GM18858 (cell line): ENCODE data around the gene ECE1.

Experiments
- ATAC-seq: cut with Tn5 transposase; IDR thresholded peaks from one replicate; pipeline ENCODE4 v1.9.1; 2021; ENCODE audit not compliant: unreplicated experiment

ECE1 gene

DNA sequence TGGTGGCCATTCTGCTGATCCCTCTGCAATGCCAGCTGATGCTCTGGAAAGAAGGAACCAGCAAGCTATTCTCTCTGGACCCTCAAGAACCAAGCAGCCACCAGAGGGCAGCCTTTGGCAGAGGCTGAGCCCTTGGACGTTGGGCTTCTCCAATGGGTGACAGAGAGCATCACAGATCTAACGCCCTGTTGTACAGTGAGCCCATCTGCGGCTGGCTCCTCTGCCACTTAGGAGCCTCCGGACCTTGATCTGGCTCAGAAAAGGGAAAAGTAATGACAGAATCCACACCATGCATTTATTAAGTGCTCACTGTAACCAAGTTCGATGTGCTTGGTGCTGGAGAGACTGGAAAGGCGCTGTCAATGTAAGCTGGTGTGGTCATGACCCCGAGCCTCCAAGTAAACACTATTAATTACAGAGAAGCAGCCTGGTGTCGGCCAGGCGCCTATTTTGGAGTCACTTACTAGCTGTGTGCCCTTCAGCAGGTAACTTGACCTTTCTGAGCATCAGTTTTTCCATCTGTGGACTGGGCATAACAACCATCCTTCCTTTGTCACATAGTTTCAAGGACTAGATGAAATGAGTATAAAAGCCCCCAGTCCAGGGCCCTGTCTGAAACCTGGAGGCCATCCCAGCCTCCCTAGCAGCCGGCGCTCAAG, 34.9 kb downstream of the ECE1 start:
- no peak for ATAC-seq

DNA sequence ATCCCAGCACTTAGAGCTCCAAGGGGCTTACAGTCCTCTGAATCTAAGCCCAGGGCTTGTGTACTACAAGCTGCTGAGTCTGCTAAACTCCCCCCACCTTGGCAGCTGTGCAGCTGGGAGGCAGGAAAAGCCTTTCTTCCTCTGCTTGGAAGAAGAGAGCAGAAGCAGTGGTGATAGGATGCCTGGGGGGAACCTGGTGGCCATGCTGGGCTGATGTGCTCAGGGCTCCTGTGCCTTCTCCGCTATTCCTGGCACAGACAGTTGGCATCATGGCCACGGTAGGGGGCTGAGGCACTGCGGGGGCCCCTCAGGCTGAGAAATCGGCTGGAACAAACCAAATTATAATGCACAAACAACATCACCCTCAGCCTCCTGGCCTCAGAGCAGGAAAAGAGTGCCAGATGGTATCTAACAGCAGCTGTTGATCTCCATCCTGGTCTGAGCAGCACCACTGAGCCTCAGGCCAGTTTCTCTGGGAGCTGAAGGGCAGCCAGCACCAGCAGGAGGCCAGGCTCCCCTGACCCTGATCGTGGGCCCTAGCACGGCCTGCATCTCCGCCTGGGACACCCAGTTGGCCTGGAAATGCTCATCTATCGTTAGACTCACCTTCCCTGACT, 35.8 kb downstream of the ECE1 start:
- no peak for ATAC-seq

DNA sequence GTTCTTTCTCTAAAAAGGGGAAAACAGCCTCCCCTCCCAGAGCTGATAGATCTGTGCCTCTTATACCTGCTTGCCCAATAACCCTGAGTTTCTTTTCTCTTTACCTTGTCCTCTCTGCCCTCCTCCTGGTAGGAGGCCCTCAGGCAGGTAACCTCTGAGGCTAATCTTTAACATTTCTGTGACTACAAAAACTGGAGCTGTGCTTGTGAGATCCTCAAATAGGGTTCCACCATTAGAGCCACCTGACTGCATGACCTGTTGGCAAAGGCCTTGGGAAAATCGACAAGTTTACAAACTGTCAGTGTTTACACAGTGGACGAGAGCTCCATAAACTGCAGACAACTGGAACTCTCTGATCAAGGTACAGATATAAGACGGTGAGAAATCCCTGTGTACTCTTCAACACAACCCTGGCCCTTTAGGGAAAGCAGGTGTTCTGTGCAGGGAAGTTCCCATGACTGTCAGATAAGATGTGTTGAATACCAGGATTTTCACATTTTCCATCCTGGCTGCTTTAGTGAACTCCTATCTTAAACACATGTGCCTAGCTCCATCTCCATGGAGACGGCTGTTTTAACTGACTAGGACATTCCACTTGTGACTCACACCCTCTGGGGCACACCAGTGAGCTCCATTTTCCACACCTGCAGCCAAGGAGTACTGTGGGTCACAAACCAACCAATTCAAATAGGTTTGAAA, 38.3 kb downstream of the ECE1 start:
- no peak for ATAC-seq

DNA sequence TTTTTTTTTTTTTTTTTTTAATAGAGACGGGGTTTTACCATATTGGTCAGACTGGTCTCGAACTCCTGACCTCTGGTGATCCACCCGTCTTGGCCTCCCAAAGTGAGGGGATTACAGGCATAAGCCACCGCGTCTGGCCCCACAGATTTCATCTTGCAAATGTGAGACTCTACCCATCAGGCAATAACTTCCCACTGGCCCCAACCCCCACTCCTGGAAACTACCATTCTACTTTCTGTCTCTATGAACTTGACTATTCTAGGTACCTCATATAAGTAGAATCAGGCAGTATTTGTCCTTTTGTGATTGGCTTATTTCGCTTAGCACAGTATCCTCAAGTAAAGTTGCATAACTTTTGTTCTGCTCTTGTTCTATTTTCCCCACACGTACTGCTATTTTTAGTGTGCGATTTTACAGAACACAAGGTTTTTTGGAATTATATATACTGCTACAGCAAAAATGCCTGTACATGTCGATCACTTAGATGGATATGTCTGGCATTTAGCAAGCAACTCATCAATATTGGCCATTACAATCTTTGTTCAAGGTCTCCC, 40.2 kb downstream of the ECE1 start:
- no peak for ATAC-seq

DNA sequence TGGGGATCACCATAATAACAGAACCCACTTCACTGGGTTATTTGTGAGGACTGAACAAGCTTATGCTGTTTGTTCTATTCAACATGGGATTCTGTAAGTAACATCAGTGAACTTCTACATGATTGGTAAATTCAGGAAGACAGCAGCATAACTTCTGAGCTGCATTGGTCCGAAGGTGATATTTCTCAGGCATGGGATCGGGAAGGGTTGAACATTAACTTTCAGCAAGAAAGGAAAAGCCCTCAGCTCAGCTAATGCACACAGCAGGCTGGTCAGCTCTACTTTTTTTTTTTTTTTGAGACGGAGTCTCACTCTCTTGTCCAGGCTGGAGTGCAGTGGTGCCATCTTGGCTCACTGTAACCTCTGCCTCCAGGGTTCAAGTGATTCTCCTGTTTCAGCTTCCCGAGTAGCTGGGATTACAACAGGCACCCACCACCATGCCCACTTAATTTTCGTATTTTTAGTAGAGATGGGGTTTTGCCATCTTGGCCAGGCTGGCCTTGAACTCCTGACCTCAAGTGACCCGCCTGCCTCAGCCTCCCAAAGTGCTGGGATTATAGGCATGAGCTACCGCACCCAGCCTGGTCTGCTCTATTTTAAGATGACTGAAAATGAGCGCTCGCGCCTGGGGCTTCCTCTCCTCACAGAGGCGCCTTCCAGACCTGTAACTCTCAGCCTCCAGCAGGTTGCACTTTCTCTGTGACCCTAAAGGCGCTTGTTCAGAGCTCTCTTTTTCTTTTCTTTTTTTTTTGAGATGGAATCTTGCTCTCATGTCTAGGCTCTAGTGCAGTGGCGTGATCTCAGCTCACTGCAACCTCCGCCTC, 42.2 kb downstream of the ECE1 start:
- no peak for ATAC-seq

DNA sequence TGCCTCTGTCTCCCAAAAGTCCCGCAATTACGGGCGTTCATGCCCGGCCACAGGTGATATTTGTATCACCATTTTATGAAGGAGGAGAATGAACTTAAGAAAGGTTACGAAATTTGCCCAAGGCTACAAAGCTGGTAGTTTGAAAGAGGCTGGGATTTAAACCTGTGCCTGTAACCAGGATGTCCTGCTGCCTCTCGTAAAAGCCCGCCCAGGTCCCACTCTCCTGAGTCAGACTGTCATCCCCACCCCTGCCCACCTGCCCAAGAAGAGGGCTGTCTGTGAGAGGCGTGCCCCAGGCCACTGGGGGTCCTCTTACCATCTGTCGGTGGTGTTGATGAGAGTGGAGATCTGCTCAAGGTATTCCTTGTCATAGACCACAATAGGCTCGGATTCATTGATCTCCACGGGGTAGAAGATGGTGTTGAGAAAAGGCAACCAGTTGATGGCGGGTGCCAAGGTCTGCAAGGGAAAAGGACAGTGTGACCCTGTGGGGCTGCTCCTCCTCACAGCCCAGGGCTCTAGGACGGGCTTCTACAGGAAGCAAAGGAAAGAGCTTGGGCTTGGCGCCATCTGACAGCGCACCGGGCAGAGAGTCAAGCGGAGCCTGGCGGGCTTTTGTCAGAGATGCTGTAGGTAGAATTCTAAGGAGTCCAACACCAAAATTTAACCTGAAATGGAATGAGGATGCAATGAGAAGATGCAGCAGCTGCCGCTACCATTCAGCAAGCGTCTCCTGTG, 43.2 kb downstream of the ECE1 start:
- ATAC-seq: no peak

DNA sequence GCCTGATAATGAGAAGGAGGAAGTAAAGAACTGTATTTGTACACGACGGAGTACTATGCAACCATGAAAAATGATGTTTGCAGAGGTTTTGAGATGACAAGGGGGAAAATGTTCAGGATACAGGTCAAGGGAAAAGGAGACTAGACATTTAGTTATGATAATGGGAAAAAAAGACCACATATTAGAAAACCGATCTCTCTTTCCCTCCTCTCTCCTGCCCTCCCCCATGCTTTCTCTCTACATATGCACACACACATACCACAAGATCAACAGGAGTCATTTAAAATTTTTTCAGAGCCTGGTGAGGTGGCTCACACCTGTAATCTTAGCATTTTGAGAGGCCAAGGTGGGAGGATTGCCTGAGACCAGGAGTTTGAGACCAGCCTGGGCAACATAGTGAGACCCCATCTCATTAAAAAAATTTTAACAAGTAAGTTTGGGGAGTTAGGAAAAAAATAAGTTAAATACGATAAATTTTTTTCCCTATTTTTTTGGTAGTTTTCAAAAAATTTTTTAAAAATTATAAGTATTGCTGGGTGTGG, 44.5 kb downstream of the ECE1 start:
- no peak for ATAC-seq

DNA sequence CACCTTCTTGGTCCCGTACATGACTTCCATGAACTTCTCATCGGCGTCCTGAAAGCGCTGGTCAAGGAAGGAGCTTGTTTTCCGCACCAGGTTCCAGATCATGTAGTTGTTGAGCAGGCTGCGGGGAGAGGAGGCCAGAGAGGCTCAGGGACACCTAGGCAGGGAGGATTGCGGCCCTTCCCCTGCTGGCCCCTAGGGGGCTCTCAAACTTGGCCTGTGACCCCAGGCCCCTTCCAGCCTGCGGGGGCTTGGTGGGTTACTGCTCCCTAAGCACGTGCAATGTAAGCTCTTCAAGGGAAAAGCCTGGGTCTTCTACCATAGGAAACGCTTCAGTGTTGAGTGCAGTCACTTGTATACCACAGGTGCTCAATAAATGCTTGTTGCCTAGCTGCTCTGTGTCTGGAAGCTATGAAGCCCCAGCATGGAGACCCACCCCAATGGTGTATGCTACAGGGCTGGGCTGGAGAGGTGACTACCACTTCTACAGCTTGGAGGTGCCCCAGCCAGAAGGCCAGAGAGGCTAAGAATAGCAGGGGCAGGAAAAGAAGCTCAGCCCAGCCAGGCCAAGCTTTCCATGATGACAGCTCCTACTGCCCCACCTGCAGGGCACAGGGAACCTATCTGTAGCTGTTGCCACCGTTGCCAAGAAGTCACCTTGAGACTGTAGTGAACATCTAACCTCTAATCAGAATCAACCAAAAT, 45.1 kb downstream of the ECE1 start:
- ATAC-seq: no peak

DNA sequence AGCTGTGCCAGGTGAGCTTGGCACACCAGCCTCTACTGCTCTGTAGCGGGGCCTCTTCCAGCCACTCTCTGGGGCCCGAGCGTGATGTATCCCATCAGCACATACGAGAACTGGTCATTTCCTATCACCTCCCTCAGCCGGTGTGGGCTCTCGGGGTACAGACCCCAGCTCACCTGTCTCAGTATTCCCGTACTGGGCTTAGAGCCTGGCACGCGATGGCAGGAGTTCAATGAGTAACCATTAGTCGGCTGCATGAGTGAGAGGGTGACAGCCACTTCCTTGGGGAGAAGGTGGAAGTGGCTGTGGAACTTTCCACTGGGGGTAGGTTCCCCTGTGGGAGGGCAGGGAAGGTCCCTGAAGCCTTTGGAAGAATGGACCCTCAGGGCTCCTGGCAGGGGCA, 46.1 kb downstream of the ECE1 start:
- ATAC-seq: no peak

DNA sequence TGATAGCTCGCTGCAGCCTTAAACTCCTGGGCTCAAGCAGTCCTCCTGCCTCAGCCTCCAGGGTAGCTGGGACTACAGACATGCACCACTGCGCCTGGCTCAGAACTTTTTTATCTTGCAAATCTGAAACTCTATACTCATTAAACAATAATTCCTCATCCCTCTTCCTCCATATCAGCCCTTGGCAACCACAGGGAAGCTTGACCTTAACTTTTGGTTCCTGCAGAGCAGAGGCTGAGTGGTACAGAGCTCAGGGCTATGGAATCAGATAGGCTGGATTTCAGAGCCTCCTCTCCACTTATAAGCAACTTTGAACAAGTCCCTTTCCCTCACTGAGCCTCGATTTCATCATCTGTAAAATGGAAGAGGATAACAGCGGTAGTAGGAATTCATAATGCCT, 47.4 kb downstream of the ECE1 start:
- no peak for ATAC-seq

DNA sequence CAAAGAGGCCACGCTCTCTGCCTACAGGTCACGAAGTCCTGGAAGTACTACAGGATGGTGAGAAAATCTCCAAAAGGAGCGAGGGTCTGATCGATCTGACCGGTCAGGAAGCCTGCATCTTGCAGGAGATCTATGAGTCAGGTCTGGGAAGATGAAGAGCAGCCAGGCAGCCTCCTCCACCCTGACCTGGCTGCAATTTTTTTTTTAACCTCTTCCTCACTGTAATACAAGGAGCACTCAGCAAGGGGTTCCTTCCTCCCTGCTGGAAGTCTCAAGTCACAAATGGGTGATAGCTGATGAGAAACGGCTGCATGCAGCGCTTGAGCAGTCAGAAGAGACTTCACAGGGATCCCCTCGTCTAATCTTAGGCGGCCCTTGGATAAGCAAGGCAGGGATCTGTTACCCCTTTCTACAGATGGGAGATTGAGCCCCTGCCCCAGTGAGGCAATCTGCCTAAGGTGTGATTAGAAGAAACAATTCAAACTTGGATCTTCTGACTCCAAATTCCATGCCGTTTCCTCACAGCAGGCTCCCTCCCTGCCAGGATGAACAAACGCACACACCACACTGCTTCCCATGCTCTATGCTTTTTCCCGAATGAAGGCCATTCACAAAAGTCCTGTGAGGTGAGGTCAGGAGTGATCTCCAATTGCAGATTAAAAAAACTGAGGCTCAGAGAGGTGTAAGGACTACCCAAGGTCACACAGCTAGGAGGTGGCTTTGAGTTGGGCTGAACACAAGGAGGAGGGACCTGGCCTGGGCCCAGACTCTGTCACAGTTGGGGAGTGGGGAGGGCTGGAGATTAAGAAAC, 48.3 kb downstream of the ECE1 start:
- no peak for ATAC-seq

DNA sequence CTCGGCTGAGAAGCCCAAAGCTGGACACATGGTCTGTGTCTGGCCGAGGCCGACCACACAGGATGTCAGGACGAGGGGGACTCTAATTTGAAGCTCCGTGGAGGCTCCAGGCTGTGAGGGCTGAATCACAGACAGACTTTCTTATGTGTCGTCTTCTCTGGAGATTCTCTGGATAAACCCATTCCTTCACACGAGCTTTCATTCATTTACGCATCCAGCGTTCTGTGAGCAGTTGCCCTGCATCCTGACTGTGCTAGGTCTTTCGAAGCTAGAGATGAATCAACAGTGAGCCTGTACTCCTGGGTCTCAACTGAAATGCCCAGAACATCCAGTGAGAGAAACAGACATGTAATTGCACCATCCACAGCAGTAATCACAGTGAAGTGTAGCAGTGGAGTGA, 49.6 kb downstream of the ECE1 start:
- ATAC-seq: no peak

DNA sequence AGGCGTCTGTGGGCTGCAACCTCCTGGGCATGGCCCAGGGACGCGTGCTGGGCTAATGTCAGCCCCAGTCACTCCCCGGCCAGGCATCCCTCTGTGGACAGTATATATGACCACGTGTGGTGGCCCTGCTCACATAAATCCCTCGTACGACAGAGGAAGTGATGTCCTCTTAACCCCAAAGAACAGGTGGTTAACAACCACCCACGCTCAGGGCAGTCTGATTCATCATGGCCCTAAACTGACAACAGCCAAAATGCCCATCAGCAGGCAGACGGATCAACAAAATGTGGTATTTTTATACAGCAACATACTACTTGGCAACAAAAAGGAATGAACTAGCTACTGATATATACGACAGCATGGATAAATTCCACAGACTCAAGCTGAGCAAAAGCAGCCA, 51.0 kb downstream of the ECE1 start:
- ATAC-seq: no peak

DNA sequence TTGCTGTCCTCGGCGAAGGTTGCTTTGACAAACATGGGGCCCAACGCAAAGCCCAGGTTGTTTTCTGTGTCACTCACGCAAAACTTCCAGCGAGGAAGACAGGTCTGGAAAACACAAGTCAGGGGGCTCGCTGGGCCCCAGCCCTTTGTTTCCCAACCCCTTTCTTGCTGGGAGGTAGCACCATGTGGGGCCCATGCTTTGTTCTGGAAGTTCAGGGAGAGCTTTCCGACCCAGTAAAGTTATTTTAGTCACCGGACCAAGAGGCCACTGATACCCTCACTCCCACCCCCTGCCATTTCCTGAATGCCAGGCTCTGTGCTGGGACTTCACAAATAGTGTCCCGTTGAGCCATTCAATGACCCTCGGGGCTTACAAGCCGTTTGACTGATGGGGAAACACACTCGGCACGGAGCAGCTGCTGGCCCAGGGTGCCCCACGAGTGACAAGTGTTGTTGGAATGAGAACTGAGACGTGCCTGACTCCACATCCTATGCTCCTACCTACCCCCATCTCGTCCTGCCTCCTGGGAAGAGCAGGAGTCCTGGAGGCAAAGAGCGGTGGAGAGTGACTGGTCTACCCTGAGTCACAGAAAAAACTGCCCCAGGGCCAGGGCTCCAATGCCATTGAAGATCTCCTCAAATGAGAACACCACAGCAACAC, 52.0 kb downstream of the ECE1 start:
- no peak for ATAC-seq

DNA sequence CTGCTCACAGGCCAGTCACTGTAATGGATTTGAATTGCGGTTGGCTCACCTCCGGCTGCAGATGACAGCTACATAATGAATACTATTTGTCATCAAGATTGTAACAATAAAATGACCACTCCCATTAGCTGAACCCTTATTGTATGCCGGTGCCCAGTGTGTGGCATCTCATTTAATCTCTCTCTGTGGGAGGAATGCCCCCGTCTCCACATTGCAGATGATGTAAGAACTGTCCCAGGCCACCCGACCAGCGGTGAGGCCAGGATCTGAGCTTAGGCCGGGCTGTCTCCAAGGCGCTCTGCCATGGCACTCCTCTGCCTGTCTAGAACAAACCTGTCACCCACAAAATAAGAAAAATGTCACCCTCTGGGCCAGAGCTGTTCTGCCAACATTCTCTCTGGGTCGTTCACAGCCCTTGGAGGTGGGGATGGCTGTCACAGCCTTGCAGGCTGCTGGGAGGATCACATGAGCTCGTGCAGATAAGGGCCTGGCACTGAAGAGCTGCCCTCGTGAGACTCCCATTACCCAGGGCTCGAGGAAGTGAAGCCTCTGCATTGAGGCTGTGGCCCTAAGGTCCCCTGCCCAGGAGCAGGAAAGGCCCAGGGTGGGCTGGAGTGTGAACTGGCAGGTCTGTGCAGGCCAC, 52.7 kb downstream of the ECE1 start:
- ATAC-seq: no peak

DNA sequence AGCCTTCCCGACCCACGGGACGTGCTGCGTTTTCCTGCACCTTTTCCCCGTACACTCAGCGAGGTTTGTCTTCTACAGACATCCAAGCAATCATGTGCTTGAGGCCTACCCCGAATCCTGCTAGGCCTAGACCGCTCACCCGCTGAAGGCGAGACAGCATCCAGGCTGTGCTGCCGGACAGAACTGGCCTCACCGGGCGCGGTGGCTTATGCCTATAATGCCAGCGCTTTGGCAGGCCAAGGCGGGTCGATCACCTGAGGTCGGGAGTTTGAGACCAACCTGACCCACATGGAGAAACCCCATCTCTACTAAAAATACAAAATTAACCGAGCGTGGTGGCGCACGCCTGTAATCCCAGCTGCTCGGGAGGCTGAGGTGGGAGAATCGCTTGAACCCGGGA, 54.1 kb downstream of the ECE1 start:
- no peak for ATAC-seq

DNA sequence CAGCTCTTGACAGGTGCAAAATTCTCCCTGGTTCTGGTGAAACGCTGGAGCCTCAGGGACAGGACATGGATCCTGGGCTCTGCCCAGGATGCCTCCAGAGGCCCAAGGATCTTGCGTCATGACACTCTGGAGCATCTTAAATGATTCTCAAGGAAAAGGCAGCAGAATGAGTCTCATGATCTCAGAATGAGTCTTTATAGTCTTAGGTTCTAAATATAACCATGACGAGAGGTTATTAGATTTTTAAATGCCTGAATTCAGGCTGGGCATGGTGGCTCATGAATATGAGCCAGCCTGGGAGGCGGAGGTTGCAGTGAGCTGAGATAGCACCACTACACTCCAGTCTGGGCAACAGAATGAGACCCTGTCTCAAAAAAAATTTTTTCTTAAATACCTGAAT, 55.5 kb downstream of the ECE1 start:
- no peak for ATAC-seq

DNA sequence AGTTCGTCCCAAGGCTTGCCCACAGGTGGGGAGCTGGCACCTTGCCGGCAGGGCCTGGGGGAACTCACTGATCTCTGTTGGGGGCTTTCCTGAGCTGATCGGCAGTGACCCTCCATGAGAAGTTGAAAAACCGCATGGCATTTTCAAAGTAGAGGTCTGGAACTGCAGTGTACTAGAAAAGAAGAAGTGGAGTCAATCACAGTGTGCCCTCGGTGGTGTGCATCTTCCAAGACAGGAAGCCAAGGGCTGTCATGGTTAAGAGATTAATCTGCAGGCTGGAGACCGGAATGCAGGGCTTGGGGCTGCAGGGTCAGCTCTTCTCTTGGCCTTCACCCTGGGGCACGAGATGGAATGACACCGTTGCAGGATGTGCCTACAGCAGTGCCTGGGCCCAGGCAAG, 56.8 kb downstream of the ECE1 start:
- no peak for ATAC-seq
